ENCODE data around the gene TROAP.
"Not testable (repeated sequence)": the region's sequence is repeated elsewhere in the genome, so short reads cannot be mapped to it uniquely, and the experiment has no call there.

Gene TROAP

DNA sequence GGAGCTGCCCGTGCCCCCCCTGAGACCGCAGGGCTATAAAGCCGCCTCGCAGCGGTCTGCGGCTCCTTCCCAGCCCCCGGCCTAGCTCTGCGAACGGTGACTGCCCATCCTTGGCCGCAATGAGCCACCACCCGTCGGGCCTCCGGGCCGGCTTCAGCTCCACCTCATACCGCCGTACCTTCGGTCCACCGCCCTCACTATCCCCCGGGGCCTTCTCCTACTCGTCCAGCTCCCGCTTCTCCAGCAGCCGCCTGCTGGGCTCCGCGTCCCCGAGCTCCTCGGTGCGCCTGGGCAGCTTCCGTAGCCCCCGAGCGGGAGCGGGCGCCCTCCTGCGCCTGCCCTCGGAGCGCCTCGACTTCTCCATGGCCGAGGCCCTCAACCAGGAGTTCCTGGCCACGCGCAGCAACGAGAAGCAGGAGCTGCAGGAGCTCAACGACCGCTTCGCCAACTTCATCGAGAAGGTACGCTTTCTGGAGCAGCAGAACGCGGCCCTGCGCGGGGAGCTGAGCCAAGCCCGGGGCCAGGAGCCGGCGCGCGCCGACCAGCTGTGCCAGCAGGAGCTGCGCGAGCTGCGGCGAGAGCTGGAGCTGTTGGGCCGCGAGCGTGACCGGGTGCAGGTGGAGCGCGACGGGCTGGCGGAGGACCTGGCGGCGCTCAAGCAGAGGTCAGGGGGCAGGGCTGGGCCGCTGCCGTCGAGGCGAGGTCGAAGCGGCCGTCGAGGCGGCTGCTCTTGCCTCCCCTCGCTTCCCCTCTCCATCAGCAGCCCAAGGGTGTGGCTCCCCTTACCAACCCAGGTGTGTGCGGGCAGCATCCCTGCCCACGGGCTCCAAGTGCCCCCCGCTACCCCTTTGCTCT is 27.7 kb upstream of the TROAP start, which contains the start of gene PRPH:
Gene PRPH, plus strand, starts transcription at position 66 of the 855 bp plus-strand sequence. Its CDS starts 54 bp downstream, at position 120.
- DNase-seq = no peak

DNA sequence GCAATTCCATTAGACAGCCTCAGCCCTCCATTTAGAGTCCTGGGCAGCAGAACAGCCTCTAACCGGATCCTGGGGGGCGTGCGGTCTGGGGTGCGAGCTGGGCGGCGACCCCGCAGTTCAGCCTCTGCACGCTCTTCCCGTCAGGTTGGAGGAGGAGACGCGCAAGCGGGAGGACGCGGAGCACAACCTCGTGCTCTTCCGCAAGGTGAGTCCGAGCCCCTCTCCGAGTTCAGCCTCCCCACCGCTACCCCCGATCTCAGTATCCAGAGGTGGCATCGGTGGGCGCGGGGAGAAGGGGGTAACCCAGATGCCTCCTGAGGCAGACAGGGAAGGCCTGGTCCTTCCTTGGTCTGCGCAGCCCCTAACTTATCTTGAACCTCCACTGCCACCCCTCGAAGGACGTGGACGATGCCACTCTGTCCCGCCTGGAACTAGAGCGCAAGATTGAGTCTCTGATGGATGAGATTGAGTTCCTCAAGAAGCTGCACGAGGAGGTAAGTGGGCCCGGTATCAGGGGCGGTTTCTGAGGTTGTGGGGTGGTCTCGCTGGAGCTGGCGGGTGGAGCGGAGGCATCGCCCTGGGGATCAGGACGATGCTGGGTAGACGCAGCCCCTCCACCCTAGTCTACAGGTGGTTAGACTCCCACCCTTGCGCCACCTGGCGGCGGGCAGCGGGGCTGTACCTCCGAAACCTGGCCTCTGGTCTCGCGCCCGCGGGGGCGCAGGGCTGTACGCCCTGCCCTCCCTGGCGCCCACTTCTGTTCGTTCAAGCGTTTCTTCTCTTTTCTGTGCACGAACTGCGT is 26.8 kb upstream of the TROAP start:
- DNase-seq = peak; percentile 48 to 65

DNA sequence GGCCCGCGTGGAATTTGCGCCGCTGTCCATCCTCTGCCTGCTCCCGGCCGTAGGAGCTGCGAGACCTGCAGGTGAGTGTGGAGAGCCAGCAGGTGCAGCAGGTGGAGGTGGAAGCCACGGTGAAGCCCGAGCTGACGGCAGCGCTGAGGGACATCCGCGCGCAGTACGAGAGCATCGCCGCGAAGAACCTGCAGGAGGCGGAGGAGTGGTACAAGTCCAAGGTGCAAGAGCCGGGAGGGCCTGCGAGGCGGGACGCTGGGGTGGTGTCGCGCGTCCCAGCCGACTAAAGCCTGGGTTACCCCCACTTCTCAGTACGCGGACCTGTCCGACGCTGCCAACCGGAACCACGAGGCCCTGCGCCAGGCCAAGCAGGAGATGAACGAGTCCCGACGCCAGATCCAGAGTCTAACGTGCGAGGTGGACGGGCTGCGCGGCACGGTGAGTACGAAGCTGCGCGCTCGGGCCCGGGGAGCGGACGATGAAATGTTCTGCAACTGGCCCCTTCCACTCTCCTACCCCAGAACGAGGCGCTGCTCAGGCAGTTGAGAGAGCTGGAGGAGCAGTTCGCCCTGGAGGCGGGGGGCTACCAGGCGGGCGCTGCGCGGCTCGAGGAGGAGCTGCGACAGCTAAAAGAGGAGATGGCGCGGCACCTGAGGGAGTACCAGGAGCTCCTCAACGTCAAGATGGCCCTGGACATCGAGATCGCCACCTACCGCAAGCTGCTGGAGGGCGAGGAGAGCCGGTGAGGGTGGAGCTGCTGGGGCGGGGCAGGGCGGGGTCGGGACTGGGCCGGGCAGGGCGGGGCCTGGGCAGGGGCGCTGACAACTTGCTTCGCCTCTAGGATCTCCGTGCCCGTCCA is 26.0 kb upstream of the TROAP start:
- DNase-seq = peak; percentile 6 to 29

DNA sequence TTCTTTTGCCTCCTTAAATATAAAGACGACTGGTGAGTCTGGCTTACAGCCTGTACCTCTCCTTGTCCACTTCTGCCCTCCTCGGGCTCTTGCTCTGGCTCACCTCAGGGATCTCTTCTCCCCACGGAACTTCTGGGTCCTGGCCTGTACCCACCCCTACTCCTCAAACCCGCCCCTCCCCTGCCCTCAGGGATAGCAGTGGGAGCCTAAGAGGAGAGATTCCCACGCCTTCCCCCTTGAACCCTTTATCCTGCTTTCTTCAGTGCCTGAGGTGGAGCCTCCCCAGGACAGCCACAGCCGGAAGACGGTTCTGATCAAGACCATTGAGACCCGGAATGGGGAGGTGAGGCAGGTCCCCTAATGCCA is 25.4 kb upstream of the TROAP start:
- no peak for DNase-seq

DNA sequence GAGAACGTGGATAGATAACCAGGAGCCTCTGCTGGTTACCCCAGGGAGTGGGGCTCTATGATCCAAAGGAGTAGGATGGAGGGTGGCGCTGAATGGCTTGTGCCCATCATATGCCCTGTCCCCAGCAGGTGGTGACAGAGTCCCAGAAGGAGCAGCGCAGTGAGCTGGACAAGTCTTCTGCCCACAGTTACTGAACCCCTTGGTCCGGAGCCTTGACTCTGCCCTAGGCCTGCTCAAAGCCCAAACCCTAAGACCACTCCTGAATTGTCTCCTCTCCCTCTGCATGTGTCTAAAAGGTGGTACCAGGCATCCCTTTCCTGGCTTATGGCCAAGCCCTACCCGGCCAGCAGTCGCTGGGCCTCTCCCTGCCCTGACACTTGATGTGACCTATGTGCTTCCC is 24.9 kb upstream of the TROAP start:
- DNase-seq = no peak

DNA sequence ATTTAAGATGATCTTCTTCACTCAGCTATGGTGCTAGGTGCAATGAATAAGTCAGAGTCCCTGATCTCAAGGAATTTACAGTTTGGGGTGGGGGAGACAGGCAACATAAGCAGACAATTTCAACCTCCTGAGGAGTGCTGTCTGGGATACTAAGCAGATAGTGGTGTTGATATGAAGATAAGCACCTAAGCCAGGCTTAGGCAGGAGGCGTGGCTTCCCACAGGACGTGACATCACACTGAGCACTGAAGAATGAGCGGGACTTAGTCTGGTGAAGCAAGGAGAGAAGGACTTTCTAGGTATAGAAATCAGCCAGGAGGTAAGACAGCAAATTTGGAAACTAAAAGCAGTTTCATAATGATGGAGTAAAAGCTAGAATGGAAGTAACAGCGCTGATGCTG is 21.3 kb upstream of the TROAP start:
- DNase-seq = no peak

DNA sequence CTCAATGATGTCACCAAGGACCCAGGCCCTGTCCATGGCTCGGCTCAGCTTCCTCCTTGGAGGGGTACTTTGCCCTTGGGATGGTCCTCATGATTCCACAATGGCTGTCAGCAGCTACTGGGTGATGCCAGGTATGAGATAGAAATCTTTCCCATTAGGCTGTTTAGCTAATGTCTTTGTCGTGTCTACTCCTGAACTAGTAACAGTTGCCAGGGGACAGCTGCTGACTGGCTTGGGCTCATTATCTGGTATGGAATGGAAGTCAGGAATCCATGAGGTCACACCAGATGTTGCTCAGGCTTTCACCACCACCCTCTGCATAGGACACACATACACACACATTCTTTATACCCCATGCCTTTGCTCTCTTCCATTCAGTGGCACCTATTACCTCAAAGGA is 18.9 kb upstream of the TROAP start:
- DNase-seq = no peak

DNA sequence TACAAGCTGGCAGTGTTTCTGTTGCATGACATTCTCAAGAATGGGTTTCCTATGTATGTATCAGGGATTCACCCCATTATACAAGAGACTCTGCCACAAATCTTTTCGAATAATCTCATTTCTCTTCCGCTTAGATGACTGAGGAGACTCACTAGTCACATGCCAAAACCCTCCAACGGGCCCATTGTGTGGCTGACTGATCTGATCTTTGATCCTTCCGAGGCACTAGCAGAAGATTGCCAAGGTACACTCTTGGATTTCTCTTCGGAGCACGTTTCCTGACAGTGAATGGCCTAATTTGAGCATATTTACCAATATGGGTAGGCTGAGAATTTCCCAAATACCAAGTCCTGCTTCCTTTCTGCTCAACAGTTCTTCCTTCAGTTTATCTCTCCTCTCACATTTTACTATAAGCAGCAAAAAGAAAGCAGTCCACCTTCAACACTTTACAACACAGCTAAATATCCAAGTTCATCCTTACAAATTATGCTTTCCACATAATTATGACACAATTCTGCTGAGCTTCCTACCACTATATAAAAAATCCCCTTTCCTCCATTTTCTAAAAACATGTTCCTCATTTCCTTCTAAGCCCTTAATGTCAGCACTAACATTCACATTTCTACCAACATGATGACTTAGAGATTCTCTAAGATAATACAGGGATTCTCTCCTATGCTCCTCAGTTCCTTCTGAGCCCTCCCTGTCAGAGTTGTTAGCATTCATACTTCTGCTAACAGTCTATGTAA is 17.1 kb upstream of the TROAP start:
- no peak for DNase-seq

DNA sequence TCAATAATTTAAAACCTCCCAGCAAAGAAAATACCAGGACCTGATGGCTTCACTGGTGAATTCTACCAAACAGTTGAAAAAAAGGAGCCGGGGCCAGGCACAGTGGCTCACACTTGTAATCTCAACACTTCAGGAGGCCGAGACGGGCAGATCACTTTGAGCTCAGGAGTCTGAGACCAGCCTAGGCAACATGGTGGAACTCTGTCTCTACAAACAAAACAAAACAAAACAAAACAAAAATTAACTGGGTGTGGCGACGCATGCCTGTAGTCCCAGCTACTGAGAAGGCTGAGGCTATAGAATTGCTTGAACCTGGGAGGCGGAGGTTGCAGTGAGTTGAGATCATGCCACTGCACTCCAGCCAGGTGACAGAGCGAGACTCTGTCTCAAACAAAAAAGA is 13.7 kb upstream of the TROAP start:
- DNase-seq = no peak

DNA sequence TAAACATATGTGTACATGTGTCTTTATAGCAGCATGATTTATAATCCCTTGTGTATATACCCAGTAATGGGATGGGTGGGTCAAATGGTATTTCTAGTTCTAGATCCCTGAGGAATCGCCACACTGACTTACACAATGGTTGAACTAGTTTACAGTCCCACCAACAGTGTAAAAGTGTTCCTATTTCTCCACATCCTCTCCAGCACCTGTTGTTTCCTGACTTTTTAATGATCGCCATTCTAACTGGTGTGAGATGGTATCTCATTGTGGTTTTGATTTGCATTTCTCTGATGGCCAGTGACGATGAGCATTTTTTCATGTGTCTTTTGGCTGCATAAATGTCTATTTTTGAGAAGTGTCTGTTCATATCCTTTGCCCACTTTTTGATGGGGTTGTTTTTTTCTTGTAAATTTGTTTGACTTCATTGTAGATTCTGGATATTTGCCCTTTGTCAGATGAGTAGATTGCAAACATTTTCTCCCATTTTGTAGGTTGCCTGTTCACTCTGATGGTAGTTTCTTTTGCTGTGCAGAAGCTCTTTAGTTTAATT is 12.5 kb upstream of the TROAP start:
- not testable (repeated sequence) for DNase-seq

DNA sequence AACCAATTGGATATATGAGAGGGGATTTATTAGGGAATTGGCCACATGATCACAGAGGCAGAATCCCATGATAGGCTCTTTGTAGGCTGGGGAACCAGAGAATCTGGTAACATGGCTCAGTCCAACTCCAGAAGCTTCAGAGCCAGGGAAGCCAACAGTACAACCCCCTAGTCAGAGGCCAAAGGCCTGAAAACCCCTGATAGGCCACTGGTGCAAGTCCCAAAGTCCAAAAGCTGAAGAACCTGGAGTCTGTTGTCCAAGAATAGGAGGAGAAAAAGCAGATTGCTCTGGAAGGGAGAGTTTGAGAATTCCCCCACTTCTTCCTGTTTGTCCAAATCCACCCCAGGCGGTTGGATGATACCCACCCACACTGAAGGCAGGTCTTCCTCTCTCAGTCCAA is 8.2 kb upstream of the TROAP start:
- no peak for DNase-seq

DNA sequence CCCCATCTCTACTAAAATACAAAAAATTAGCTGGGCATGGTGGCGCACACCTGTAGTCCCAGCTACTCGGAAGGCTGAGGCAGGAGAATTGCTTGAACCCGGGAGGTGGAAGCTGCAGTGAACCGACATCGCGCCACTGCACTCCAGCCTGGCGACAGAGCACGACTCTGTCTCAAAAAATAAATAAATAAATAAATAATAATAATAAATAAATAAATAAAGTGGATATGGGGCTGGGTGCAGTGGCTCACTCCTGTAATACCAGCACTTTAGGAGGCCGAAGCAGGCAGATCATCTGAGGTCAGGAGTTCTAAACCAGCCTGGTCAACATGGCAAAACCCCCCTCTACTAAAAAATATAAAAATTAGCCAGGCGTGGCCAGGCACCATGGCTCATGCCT is 5.9 kb upstream of the TROAP start:
- not testable (repeated sequence) for DNase-seq

DNA sequence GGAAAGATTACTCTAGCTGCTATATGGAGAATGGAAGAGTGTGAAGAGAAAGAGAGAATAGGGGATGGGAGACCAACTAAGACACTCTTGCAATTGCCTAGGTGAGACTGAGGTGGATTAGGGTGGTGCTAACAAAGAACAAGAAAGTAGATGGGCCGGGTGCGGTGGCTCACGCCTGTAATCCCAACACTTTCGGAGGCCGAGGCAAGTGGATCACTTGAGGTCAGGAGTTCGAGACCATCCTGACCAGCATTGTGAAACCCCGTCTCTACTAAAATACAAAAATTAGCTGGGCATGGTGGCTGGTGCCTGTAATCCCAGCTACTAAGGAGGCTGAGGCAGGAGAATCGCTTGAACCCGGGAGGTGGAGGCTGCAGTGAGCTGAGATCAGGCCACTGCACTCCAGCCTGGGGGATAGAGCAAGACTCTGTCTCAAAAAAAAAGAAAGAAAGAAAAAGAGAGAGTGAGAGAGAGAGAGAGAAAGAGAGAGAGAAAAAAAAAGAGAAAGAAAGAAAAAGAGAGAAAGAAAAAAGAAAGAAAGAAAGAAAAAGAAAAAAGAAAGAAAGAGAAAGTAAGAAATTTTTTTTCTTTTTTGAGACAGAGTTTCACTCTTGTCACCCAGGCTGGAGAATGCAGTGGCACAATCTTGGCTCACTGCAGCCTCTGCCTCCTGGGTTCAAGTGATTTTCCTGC is 2.5 kb upstream of the TROAP start:
- not testable (repeated sequence) for DNase-seq

DNA sequence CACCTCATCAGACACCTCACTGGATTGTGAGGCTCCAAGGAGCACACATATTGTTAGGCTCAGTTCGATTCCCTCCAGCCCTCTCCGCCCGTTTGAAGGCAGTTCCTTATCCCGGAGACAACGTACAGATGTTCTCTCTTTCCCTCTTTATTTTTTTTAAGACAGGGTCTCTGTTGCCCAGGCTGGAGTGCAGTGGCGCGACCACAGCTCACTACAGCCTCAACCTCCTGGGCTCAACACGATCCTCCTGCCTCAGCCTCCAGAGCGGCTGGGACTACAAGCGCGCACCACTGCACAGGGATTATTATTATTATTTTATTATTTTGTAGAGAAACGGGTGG is 718 bp upstream of the TROAP start:
- no peak for DNase-seq

DNA sequence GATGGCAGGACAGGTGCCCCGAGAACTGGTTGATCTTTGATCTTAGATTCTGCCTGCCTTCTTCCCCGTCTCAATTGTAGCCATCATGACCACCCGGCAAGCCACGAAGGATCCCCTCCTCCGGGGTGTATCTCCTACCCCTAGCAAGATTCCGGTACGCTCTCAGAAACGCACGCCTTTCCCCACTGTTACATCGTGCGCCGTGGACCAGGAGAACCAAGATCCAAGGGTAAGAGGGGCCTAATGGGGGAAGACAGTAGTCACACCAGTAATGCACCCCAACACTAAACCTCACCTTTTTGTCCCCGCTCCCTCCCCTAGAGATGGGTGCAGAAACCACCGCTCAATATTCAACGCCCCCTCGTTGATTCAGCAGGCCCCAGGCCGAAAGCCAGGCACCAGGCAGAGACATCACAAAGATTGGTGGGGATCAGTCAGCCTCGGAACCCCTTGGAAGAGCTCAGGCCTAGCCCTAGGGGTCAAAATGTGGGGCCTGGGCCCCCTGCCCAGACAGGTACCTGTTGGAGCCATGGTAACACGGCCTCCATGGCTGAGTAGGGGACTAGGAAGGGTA is 556 bp downstream of the TROAP start:
- no peak for DNase-seq

DNA sequence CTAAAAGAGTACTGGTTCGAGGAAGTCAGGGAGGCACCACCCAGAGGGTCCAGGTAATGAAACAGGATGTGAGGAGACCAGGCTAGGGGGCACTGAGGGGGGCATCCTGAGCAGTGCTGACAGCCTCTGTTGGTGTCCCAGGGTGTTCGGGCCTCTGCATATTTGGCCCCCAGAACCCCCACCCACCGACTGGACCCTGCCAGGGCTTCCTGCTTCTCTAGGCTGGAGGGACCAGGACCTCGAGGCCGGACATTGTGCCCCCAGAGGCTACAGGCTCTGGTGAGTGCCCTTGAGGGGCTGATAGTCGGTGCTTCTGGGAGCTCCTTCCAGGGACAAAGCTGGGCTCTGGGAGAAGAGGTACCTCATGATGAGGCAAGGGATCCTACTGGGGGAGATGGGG is 2.6 kb downstream of the TROAP start:
- no peak for DNase-seq

DNA sequence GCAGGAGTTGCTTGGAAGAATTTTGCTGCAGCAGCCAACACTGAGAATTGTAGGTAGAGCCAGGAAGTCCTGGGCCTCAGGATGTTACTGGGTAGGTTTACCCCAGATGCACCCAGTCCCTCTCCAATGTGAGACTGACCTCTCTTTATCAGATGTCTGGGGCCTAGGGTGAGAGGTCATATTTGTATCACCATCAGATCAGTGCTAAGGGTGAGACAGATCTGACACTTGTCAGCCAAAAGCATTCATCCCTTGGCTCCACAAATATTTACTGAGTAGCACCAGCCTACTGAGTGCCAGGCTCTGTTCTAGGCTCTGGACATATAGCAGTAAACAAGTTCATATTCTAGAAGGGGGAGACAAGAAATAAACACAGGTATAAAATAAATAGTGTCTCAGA is 4.3 kb downstream of the TROAP start:
- DNase-seq = no peak

DNA sequence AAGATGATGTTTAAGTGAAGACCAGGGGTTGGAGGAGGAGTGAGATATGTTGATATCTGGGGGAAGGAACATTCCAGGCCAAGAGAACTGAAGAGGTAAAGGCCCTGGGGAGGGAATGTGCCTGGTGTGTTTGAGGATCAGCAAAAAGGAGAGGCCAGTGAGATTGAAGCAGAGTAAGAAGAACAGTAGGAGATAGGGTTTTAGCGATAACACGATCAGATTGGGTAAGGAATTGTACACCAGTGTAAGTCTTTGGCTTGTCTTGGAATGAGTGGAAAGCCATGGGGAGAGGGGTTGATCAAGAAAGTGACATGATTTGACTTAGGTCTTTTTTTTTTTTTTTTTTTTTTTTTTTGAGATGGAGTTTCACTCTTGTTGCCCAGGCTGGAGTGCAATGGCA is 4.8 kb downstream of the TROAP start:
- no peak for DNase-seq

DNA sequence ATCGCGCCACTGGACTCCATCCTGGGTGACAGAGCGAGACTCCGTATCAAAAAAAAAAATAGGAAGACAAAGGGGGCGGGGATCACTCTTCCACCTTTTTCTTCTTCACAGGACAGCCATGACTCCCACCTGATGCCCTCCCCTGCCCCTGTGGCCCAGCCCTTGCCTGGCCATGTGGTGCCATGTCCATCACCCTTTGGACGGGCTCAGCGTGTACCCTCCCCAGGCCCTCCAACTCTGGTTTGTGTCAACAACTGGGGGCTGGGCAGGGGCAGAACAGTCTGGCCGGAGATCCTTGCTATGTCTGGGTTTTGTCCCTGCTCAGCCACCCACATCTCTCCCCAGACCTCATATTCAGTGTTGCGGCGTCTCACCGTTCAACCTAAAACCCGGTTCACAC is 5.8 kb downstream of the TROAP start:
- no peak for DNase-seq

DNA sequence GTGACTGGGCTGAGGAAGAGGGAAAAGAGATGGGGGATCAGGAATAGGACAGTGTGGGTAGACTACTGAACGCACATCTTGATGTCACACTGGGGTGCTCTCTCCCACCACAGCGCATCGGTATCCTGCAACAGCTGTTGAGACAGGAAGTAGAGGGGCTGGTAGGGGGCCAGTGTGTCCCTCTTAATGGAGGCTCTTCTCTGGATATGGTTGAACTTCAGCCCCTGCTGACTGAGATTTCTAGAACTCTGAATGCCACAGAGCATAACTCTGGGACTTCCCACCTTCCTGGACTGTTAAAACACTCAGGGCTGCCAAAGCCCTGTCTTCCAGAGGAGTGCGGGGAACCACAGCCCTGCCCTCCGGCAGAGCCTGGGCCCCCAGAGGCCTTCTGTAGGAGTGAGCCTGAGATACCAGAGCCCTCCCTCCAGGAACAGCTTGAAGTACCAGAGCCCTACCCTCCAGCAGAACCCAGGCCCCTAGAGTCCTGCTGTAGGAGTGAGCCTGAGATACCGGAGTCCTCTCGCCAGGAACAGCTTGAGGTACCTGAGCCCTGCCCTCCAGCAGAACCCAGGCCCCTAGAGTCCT is 7.1 kb downstream of the TROAP start:
- no peak for DNase-seq
